Measurements from ENCODE around the gene STKLD1.
"Not testable (repeated sequence)": the region's sequence is repeated elsewhere in the genome, so short reads cannot be mapped to it uniquely, and the experiment has no call there.

Gene STKLD1

DNA sequence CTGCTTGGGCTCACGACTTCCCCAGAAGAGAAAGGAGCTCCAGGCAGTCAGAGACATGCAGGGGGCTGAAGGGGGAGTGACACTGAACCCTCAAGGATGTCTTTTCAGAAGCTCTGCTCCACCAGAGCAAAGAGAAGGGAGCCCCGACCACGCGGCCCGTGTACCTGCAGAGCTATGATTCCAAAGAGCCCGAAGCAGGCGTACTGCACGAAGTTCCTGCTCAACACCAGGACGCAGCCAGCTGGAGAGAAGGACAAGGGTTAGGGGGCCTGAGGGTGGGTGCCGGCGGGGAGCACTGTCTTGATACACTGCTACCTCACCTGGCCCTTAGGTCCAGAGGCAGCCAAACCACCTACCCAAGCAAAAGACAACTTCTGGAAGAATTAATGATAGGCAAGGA, 9.7 kb upstream of the STKLD1 start:
- no peak for DNase-seq

DNA sequence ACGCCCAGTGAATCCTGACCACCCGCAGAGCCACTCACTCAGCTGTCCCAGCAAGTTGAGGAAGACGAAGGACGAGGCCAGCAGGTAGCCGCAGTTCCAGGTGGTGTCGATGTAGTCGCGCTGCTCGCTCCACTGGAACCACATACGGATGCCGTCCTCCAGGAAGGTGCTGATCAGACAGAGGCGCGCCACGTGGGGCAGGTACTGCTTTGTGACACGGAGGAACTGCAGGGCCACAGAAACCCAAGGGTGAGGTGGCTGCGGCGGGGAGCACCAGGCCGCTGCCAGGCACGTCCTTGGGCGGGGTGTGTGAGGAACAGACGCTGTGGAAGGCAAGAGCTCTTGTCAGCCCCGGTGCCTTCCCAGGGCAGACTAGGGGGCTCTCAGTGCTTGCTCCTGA, 8.9 kb upstream of the STKLD1 start:
- no peak for DNase-seq

DNA sequence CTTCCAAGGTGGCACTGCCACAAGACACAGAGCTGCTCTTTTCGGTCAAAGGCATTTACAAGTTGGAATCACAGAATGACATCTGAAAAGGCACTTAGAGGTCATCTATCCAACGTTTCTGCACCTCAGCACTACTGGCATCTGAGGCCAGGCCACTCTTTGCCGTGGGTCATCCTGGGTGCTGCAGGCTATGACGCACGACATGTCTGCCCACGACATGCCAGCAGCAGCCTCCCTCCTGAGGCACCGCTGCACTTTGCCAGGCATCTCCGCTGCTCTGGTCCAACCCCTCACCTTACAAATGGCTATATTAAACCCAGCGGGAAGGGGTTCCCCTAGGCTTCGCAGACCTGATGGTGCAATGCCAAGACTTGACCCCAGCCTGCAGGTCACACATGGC, 8.4 kb upstream of the STKLD1 start:
- DNase-seq, result no peak

DNA sequence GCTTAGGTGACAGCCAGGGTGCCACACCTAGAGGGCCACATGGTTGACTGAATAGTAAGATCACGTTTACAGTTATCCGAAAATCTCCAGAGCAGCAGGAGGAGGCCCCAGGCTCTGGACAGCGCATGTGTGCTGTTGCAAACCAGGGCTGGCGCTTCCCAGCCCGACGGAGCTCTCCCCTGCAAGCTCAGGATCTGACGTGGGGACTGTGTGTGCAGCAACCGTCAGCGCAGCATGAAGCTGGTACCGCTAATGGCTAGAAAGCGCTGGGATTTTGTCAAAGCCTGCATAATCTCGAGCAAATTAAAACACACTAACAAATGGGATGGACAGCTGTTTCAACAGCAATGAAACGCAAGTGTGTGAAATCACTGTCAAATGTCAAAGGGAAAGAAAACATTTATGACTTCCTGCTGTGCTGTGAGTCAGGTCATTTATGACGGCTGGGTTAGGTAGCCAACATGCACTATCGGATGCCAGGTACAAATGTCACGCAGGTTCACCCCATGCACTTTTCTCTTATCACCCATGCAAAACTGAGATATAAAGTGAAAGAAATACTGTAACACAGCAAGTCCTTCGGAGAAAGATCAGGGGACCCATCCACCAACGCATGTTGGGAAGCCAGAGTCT, 7.8 kb upstream of the STKLD1 start:
- no peak for DNase-seq

DNA sequence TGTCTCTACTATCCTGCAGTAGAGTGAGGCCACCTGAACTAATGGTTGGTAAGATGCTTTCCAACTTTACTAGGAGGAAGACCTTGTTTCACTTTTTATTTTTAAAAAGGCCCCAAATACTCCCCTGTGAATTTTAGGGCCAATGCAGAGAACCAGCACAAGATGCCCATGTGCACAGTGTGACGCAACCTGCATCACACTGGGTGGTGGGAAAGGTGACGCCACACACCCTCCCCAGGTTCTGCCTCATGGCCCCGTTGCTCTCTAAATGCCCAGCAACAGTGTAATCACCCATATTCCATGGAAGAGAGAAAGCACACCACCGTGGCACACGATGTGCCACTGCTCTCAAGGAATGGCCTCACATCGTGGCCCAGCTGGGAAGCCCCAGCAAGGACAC, 6.7 kb upstream of the STKLD1 start:
- DNase-seq, result no peak

DNA sequence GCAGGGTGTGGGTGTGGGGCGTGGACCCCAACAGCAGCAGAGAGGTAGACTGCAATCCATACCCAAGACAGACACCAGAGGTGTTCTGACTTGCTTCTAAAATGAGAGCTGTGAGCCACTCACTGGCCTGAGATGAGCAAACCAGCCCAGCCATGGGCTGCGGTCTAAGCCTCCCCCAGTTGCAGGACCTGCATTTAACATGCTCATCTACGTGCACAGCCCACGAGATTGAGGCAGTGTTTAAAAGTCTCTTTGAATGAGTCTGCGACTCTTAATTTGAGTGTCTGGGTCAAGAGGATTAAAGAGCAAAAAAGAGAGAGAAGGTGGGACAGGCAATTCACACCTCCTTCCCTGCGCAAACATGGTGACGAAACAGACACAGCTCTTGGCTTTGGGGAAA, 6.2 kb upstream of the STKLD1 start:
- no peak for DNase-seq

DNA sequence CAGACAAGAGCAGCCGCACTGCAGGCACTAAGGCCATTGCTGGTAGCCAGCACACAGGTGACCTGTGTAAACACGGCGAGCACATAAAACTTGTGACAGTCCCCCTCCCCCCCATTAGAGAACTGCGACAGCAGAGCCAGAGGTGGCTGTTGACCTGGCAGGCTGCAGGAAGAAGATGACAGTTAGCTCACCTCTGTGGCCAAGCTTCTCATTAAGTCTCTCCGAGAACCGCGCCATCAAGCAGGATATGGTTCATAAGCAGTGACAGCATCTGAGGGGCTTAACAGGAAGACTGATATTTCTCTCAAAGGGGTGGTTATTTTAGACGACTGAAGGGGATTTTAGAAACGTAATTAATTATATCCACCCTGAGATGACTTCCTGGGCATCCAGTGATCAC, 5.5 kb upstream of the STKLD1 start:
- DNase-seq, result no peak

DNA sequence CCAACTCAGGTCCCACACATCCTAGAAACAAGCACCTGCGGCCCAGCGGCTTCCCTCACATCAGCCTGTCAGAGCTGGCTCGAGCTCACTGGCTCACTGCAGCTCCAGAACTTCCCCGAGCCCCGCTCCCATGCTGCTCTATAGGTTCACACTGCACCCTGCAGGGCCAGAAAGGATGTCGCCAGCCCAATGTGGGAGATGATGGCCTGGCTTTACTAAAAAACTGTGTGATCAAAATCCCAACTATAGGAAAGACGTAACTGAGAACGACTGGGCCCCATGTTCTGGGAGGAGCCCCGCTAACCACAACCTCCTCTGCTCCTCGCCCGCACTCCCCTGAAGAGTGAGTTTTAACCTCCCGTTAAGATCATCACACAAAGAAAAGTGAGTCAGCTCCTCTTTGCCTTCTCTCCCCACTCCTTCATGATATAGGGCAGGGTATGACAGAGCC, 4.9 kb upstream of the STKLD1 start:
- DNase-seq, result peak; percentile 89

DNA sequence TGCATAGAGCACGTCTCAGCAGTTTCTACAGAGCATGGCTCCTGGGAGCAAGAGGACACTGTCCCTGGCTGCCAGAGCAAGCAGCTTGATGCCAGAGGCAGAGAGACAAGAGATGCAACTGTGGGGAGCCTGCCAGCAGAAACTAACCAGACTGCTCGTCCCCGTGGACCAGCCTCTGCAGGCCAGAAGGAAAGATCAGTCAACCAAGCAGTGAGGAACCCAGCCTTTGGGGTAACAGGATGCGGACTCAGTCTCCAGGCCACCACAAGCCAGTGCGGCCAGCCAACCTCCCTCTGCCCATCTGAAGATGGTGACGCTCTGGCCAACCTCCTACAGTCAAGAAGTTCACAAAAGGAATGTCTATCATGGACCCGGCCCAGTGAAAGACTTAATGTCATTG, 4.0 kb upstream of the STKLD1 start:
- DNase-seq, result no peak

DNA sequence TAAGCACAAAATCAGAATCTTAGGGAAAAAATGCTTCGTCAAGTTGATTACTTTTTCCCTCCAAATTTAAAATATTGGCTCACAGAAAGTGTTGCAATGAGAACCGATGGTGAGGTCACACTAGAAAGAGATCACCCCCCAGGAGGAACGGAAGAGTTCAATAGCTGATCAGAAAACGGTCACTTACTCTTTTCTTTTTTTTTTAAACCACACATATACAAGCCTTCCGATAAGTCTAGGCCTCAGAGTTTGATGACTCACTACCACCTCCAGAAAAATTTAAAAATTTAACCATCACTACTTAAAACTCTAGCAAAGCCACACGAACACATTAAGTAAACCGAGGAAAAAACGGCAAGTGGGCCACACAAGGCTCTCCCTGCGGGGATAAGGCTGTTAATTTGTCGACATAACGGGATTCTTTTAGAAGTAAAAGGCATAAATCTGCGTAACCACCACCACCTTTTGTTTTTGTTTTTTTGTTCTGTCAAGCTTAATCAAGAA, 1.5 kb upstream of the STKLD1 start:
- no peak for DNase-seq

DNA sequence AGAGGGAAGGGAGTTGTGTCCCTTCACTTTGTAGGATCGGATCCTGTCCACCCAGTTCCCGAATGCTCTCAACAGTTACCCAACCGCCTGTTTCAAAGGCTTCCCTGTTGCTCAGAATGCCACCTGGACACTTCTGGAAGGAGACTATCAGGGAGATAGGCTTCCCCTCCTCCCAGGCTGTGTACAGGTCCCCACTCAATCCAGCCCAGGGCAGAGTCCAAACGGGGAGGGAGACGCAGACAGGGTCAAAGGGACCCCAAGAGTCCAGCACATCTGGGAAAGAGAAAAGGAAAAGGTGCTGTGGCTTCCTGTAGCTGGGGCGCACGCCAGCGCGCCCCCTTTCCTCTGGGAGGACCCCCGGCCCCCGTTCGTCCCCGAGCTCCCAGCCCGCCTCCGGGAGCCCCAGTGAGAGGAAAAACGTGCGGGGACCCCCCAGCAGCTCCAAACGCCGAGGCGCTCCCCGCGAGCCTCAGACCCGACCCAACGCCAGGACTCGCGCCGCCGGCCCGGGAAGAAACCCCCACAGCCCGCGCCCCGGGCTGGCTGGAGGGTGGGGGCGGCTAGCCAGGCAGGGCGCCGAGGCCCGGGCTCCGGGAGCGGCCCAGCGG, 946 bp upstream of the STKLD1 start:
- DNase-seq, result no peak

DNA sequence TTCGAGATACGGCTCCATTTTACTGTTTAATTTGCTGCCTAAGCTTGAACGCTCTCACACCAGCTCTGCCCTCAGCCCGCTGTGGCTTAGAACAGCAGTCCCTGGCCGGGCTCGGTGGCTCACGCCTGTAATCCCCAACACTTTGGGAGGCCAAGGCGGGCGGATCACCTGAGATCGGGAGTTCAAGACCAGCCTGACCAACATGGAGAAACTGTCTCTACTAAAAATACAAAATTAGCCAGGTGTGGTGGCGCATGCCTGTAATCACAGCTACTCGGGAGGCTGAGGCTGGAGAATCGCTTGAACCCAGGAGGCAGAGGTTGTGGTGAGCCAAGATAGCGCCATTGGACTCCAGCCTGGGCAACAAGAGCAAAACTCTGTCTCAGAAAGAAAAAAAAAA, 1.1 kb downstream of the STKLD1 start:
- DNase-seq, result not testable (repeated sequence)

DNA sequence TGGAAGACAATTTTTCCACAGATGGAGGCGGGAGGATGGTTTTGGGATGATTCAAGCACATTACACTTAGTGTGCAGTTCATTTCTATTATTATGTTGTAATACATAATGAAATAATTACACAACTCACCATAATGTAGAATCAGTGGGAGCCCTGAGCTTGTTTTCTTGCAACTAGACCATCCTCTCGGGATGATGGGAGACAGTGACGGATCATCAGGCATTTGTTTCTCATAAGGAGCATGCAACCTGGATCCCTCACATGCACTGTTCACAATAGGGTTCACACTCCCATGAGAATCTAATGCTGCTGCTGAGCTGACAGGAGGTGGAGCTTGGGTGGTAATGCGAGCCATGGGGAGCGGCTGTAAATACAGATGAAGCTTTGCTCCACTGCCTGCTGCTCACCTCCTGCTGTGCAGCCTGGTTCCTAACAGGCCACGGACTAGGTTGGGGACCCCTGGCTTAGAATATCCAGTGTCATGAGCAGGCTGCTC, 1.6 kb downstream of the STKLD1 start:
- no peak for DNase-seq

- DNase-seq, result no peak
Measured at GRCh38 chr9:133378408-133378962, 2.3 kb downstream of the STKLD1 start.

GRCh38 chr9:133379153-133380086, 3.3 kb downstream of the STKLD1 start:
- no peak for DNase-seq

- no peak for DNase-seq
Measured at GRCh38 chr9:133380734-133381133, 4.6 kb downstream of the STKLD1 start.

DNA sequence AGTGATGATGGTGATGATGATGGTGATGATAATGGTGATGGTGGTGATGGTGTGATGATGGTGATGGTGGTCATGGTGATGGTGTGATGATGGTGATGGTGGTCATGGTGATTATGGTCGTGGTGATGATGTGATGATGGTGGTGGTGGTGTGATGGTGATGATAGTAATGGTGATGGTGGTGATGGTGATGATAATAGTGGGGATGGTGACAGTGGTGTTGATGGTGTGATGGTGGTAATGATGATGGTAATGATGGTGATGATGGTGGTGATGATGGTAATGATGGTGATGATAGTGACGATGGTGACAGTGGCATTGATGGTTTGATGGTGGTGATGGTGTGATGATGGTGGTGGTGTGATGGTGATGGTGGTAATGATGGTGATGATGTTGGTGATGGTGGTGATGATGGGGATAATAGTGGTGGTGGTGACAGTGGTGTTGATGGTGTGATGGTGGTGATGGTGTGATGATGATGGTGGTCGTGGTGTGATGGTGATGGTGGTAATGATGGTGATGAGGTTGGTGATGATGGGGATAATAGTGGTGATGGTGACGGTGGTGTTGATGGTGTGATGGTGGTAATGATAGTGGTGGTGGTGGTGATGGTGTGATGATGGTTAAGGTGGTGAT, 6.5 kb downstream of the STKLD1 start:
- no peak for DNase-seq

GRCh38 chr9:133383438-133383837, 7.3 kb downstream of the STKLD1 start:
- no peak for DNase-seq

DNA sequence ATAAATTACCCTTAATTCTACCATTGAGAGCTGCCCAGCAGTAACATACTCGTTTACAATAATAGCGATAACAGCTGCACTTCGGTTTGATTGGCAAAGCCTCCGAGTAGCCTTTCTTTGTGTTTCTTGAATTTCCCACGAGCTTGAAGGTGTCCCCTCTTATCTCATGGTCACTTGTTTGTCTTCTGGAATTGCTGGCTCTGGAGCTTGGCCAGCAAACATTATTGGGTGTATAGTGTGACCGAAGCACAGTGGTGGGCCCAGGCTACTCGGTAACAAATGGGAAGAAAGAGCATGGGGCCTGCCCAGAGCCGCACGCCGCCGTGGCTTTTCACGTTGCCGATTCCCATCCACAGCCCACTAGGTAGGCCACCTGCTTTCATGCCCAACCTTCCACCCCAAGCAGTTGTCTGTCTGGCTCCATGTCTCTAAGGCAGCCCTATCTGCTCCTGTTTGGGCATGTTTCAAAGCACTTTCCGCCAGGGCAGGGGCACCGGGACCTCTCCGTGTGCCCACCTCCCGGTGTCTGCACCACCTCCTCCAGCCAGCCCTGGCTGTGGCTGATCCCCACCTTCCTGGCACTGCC, 8.7 kb downstream of the STKLD1 start:
- no peak for DNase-seq

GRCh38 chr9:133385452-133385851, 9.3 kb downstream of the STKLD1 start:
- no peak for DNase-seq

- no peak for DNase-seq
Measured at GRCh38 chr9:133386338-133386737, 10.2 kb downstream of the STKLD1 start.

DNA sequence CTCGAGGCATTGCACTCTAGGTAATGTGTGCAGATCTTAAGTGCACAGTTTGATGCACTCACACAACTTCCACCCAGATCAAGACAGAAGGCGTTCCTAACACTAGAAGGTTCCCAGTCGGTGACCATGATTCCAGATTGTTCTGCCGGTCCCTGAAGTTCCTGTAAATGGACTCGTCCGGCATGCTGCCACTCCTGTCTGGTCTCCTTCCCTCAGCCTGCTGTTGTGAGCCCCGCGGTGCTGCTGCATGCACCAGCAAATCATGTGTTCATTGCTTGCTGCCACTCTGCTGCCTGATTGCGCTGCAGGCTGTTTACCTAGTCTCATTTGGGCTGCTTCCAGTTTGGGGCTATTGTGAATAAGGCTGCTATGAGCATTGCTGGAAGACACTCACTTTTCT, 11.5 kb downstream of the STKLD1 start:
- DNase-seq, result no peak
